IPS-20b (cell line): ENCODE data around the gene ACOXL.

ENCODE experiments used
- H3K27ac ChIP-seq: one replicate; pipeline ENCODE4 v1.5.1; 2013; ENCODE audit warnings: low read length
- H3K27me3 ChIP-seq: 2 replicates; pipeline ENCODE4 v1.6.1; 2013; ENCODE audit warnings: mild to moderate bottlenecking, low read length, inconsistent platforms; ENCODE audit not compliant: insufficient read depth
- H3K36me3 ChIP-seq: 2 replicates; pipeline ENCODE4 v1.6.1; 2013; ENCODE audit warnings: low read depth, mild to moderate bottlenecking, inconsistent platforms, low read length, moderate library complexity; ENCODE audit not compliant: insufficient read depth
- H3K4me1 ChIP-seq: 2 replicates; pipeline ENCODE4 v1.6.1; 2013; ENCODE audit warnings: mild to moderate bottlenecking, control low read depth, inconsistent platforms, low read length, moderate library complexity; ENCODE audit not compliant: insufficient read depth
- H3K4me3 ChIP-seq: 2 replicates; pipeline ENCODE4 v1.5.1; 2013; ENCODE audit warnings: mild to moderate bottlenecking, low read length, inconsistent platforms
- H3K9ac ChIP-seq: 2 replicates; pipeline ENCODE4 v1.6.1; 2013; ENCODE audit warnings: low read depth, mild to moderate bottlenecking, inconsistent platforms, low read length, moderate library complexity
- H3K9me3 ChIP-seq: 2 replicates; pipeline ENCODE4 v1.6.1; 2013; ENCODE audit warnings: mild to moderate bottlenecking, low read depth, low read length, inconsistent platforms; ENCODE audit not compliant: insufficient read depth

The ACOXL gene

DNA sequence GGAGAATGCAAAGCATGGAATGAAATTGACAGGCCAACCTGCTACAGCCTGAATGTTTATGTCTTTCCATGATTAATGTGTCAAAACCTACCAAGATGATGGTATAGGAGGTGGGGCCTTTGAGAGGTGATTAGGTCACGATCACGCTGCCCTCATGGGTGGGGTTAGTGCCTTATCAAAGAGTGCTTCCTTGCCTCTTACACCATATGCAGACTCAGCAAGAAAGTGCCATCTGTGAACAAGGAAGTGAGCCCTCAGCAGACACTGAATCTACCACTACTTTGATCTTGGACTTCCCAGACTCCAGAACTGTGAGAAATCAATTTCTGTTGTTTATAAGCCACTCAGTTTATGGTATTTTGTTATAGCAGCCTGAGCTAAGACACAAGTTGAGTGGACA lies 240.9 kb downstream of the ACOXL start:
- no peak overlapping the region for H3K27ac ChIP-seq
- H3K4me1 ChIP-seq, result no peaks in the 10 kb centered on the region
- no peak overlapping the region for H3K4me3 ChIP-seq
- no peaks in the 10 kb centered on the region for H3K36me3 ChIP-seq
- H3K9me3 ChIP-seq, result peaks cover 14% of the 10 kb centered on the region; the same call in 1 of the 2 replicates
- H3K27me3 ChIP-seq, result no peaks in the 10 kb centered on the region
- no peak overlapping the region for H3K9ac ChIP-seq

- Histone ChIP-seq H3K27ac (no peak overlapping the region), H3K27me3 (no peaks in the 10 kb centered on the region), H3K9me3 (peaks cover 6% of the 10 kb centered on the region; the same call in 1 of the 2 replicates), H3K36me3 (no peaks in the 10 kb centered on the region), H3K9ac (no peak overlapping the region), H3K4me1 (peaks cover 6% of the 10 kb centered on the region; the same call in 1 of the 2 replicates), H3K4me3 (no peak overlapping the region)
Observed at GRCh38 chr2:110977403-110977802, 245.0 kb downstream of the ACOXL start.

GRCh38 chr2:110978148-110978547 lies 245.8 kb downstream of the ACOXL start:
- no peak overlapping the region for H3K27ac ChIP-seq
- H3K9me3 ChIP-seq, result no peaks in the 10 kb centered on the region
- no peak overlapping the region for H3K4me3 ChIP-seq
- H3K36me3 ChIP-seq, result no peaks in the 10 kb centered on the region
- H3K9ac ChIP-seq, result no peak overlapping the region
- no peaks in the 10 kb centered on the region for H3K27me3 ChIP-seq
- H3K4me1 ChIP-seq, result peaks cover 6% of the 10 kb centered on the region; the same call in 1 of the 2 replicates

DNA sequence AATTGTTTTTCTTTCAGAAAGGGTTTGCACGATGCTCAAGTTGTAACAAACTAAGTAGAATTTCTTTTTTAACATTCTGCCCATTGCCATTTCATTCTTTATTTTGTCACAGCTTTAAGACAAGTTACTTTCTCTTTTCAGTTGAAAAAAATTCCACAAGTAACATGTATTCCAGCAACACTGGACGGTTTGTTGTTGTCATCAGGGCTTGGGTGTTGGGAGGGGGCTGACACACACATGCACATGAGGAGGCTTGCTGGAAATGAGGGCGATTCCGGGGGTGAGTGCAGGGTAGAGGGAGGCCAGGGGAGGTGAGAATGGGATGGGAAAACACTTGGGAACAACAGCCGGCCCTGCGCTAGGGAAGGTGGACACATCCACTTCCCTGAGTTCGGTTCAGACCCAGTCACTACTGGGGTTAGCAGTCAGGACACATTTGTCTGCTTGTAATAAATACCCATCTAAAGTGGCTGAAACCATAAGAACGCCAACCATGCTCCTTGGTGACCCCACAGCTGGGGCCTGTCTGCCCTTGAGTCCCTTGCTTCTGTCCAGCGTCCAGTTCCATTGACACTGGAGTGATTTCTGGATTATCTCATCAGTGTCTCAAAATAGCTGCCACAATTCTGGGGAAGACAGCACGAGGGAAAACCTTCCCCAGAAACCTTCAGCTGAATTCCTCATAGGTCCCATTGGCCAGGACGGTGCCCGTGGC lies 246.5 kb downstream of the ACOXL start:
- H3K4me1 ChIP-seq, result peaks cover 6% of the 10 kb centered on the region; the same call in 1 of the 2 replicates
- no peaks in the 10 kb centered on the region for H3K36me3 ChIP-seq

GRCh38 chr2:110979471-110980338 lies 247.3 kb downstream of the ACOXL start:
- H3K36me3 ChIP-seq, result no peaks in the 10 kb centered on the region
- peaks cover 6% of the 10 kb centered on the region; the same call in 1 of the 2 replicates for H3K4me1 ChIP-seq
- no peak overlapping the region for H3K9ac ChIP-seq
- H3K4me3 ChIP-seq, result no peak overlapping the region
- H3K9me3 ChIP-seq, result no peaks in the 10 kb centered on the region
- H3K27me3 ChIP-seq, result no peaks in the 10 kb centered on the region
- H3K27ac ChIP-seq, result no peak overlapping the region

More for the DNA sequence above, 246.5 kb downstream of the ACOXL start:
- Histone ChIP-seq H3K9me3 (no peaks in the 10 kb centered on the region), H3K9ac (no peak overlapping the region), H3K27me3 (no peaks in the 10 kb centered on the region), H3K4me3 (no peak overlapping the region), H3K27ac (no peak overlapping the region)

GRCh38 chr2:110980339-110981062 lies 248.1 kb downstream of the ACOXL start:
- peaks cover 6% of the 10 kb centered on the region; the same call in 1 of the 2 replicates for H3K4me1 ChIP-seq
- H3K4me3 ChIP-seq, result no peak overlapping the region
- no peaks in the 10 kb centered on the region for H3K36me3 ChIP-seq
- H3K9me3 ChIP-seq, result no peaks in the 10 kb centered on the region
- H3K27ac ChIP-seq, result no peak overlapping the region
- no peaks in the 10 kb centered on the region for H3K27me3 ChIP-seq
- no peak overlapping the region for H3K9ac ChIP-seq

DNA sequence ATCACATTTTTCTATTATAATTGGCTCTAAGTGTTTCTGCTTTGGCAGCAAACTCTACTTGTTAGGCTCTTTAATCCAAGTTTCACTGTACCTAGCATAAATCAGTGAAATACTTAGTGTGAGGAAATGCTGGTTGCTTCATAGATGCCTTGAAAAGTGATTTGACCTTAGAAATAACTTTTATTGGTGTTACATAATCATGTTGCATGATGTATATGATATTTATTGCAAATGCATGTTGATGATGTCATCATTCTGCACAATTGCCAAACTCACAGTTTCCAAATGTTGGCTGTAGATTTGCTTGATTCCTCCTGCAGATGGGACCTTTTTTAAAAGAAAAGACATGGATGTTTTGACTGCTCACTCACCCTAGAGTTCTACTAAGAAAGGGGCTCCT lies 250.8 kb downstream of the ACOXL start:
- H3K4me1 ChIP-seq, result peaks cover 6% of the 10 kb centered on the region; the same call in 1 of the 2 replicates
- no peak overlapping the region for H3K27ac ChIP-seq
- no peaks in the 10 kb centered on the region for H3K36me3 ChIP-seq
- no peak overlapping the region for H3K4me3 ChIP-seq
- no peaks in the 10 kb centered on the region for H3K27me3 ChIP-seq
- no peak overlapping the region for H3K9ac ChIP-seq
- H3K9me3 ChIP-seq, result no peaks in the 10 kb centered on the region

DNA sequence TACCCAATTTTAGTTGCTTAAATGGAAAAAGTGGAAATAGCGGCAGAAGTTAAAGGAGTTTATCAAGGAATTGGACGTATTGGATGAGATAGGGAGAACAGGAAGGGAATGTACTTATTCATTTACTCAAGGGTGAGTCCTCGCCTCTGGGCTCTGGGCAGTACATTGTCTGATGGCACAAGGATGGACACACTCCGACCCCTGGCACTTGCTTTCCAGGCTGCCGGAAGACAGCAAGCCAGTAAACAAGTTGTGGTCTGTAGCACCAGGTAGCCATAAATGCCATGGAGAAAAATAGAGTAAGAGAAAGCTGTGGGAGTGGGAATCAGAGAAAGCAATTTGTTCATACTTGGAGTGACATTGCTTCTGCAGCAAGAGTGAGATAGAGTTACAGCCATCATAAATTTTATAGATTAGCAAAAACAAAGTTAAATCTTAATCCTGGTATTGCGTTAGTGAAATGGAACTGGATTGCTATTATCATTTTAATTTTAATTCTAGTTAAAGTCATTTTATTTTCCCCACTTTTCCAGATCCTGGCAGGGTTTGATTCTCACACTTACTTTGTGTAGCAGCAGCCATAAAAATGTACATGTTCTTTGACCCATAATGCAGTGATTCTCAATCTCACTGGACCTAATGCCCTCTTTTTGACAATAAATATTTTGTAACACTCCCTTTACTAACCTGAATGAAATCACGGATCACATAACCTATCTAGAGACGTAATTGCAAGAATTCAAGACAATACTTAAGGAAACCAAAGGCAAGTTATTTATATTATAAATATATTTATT lies 252.5 kb downstream of the ACOXL start:
- Histone ChIP-seq H3K4me3 (no peak overlapping the region), H3K27me3 (no peaks in the 10 kb centered on the region), H3K9ac (no peak overlapping the region), H3K9me3 (no peaks in the 10 kb centered on the region), H3K27ac (no peak overlapping the region), H3K36me3 (no peaks in the 10 kb centered on the region), H3K4me1 (peaks cover 6% of the 10 kb centered on the region; the same call in 1 of the 2 replicates)

GRCh38 chr2:110990440-110990839 lies 258.1 kb downstream of the ACOXL start:
- Histone ChIP-seq H3K9me3 (no peaks in the 10 kb centered on the region), H3K4me1 (no peaks in the 10 kb centered on the region), H3K27me3 (no peaks in the 10 kb centered on the region), H3K4me3 (no peak overlapping the region), H3K9ac (no peak overlapping the region), H3K27ac (no peak overlapping the region), H3K36me3 (no peaks in the 10 kb centered on the region)

DNA sequence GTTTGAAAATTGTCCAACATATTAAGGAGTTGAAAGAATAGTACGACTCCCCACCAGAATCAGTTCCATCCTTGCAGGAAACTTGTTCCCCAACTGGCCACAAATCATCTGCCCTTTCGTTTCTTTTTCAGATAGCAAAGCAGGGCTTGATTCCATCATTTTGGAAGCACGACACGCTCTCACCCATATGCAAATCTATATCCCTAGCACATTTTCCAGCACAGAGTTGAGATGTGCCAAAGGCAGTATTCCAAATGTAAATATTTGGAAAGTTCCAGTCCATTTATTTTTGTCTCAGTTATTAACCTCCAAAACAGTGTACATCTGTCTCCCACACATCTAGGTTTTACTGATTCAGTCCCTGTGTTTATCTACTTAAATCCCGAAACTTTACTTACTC lies 259.5 kb downstream of the ACOXL start:
- Histone ChIP-seq H3K9ac (no peak overlapping the region), H3K36me3 (peaks cover 6% of the 10 kb centered on the region; the same call in 1 of the 2 replicates), H3K4me3 (no peak overlapping the region), H3K9me3 (no peaks in the 10 kb centered on the region), H3K27me3 (no peaks in the 10 kb centered on the region), H3K4me1 (no peaks in the 10 kb centered on the region), H3K27ac (no peak overlapping the region)

GRCh38 chr2:110992886-110993285 lies 260.5 kb downstream of the ACOXL start:
- no peaks in the 10 kb centered on the region for H3K9me3 ChIP-seq
- no peaks in the 10 kb centered on the region for H3K27me3 ChIP-seq
- H3K4me1 ChIP-seq, result peaks cover under 1% of the 10 kb centered on the region; the same call in 1 of the 2 replicates
- H3K9ac ChIP-seq, result no peak overlapping the region
- H3K4me3 ChIP-seq, result no peak overlapping the region
- no peak overlapping the region for H3K27ac ChIP-seq
- peaks cover 6% of the 10 kb centered on the region; the same call in 1 of the 2 replicates for H3K36me3 ChIP-seq
